GM12878 (cell line): ENCODE results near the gene CEP170B. TPM values are rescaled to one million over a fixed set of nuclear protein-coding genes. Genes with fewer than 3 reads are reported as not detected.

ENCODE experiments used
- ATAC-seq: fragments of 200-7000 bp; cut with Tn5 transposase; 3 replicates; pipeline ENCODE4 v1.9.1; 2020; ENCODE audit warnings: mild to moderate bottlenecking, moderate library complexity
- BruUV-seq: library from RNA; stranded (reverse); fragments of 400-500 nt; replicated peaks from 2 replicates; lab custom pipeline; 2021; lab: Mats Ljungman, UMichigan
- CTCF ChIA-PET: fragments of 300-600 bp; sonication (Branson Sonifier 250); formaldehyde crosslinking; extraction: SDS; loops from one replicate; lab custom pipeline; 2021; ENCODE audit warnings: inconsistent platforms; lab: Yijun Ruan, JAX
- POLR2A ChIA-PET: fragments of 350-600 bp; formaldehyde crosslinking; extraction: SDS; loops from one replicate; lab custom pipeline; 2021; ENCODE audit warnings: inconsistent platforms; lab: Charles Lee
- RAD21 ChIA-PET: fragments of 300-600 bp; sonication (Branson Sonifier 250); formaldehyde crosslinking; loops from one replicate; lab custom pipeline; 2023; ENCODE audit warnings: antibody characterized with exemption; ENCODE audit not compliant: unreplicated experiment; lab: Charles Lee
- SMC1A ChIA-PET: fragments of 300-600 bp; sonication (Branson Sonifier 250); formaldehyde crosslinking; loops from one replicate; lab custom pipeline; 2023; ENCODE audit not compliant: unreplicated experiment, uncharacterized antibody; lab: Charles Lee
- DNase-seq: peaks from one replicate; pipeline ENCODE4 v3.0.0-alpha.2; 2011; ENCODE audit warnings: low read depth, low spot score
- FAIRE-seq: peaks from 3 replicates; lab custom pipeline; 2011; peaks lifted over from hg19 to GRCh38; lab: Jason Lieb, UNC
- H2AFZ ChIP-seq: 2 replicates; pipeline ENCODE4 v1.6.0; 2011; ENCODE audit warnings: low read depth, low read length, control low read depth; ENCODE audit not compliant: control insufficient read depth
- H3K27ac ChIP-seq: 2 replicates; pipeline ENCODE4 v1.5.1; 2011; ENCODE audit warnings: control low read depth; ENCODE audit not compliant: control insufficient read depth, insufficient read depth
- H3K27me3 ChIP-seq, 2 experiments: replicated peaks in 1 of 2; 2 replicates each; pipeline versions ENCODE4 v1.6.0 to v1.6.1; 2011; ENCODE audit warnings: low read length in 1 of 2; ENCODE audit not compliant: control insufficient read depth in 2 of 2, insufficient read depth in 2 of 2
- H3K36me3 ChIP-seq, 2 experiments: 2 replicates each; pipeline ENCODE4 v1.5.1; 2011; ENCODE audit warnings: low read length in 1 of 2; ENCODE audit not compliant: control insufficient read depth in 2 of 2, insufficient read depth in 2 of 2
- H3K4me1 ChIP-seq: 2 replicates; pipeline ENCODE4 v1.6.1; 2011; ENCODE audit warnings: mild to moderate bottlenecking, low read length, moderate library complexity, mixed read lengths; ENCODE audit not compliant: control insufficient read depth, insufficient read depth
- H3K4me2 ChIP-seq: 2 replicates; pipeline ENCODE4 v1.6.0; 2011; ENCODE audit warnings: control low read depth; ENCODE audit not compliant: control insufficient read depth, insufficient read depth
- H3K4me3 ChIP-seq: fragments of 200-600 bp; sonication (generic); 2 replicates; pipeline ENCODE4 v1.5.1; 2016
- H3K79me2 ChIP-seq: 2 replicates; pipeline ENCODE4 v1.6.0; 2011; ENCODE audit warnings: low read length; ENCODE audit not compliant: control insufficient read depth, insufficient read depth
- H3K9ac ChIP-seq: 2 replicates; pipeline ENCODE4 v1.8.0; 2011; ENCODE audit warnings: low read length, control low read depth, mixed read lengths; ENCODE audit not compliant: control insufficient read depth, insufficient read depth
- H3K9me3 ChIP-seq: replicated peaks from 3 replicates; pipeline ENCODE4 v1.5.1; 2011; ENCODE audit warnings: mild to moderate bottlenecking, low read length; ENCODE audit not compliant: control insufficient read depth, insufficient read depth
- H4K20me1 ChIP-seq: 2 replicates; pipeline ENCODE4 v1.6.0; 2011; ENCODE audit not compliant: control insufficient read depth, insufficient read depth
- ESRRA ChIP-seq: IDR thresholded peaks from 2 replicates; pipeline ENCODE4 v1.6.1; 2012; ENCODE audit warnings: mild to moderate bottlenecking, low read length, improper control_type of control experiment
- EZH2 ChIP-seq: IDR thresholded peaks from 2 replicates; pipeline ENCODE4 v1.6.1; 2012; ENCODE audit warnings: low read depth, mild to moderate bottlenecking, control low read depth, inconsistent platforms, low read length, borderline replicate concordance; ENCODE audit not compliant: control insufficient read depth
- HDAC2 ChIP-seq: fragments of 200-600 bp; sonication (generic); IDR thresholded peaks from 2 replicates; pipeline ENCODE4 v1.6.1; 2017
- HSF1 ChIP-seq: fragments of 150-350 bp; IDR thresholded peaks from 2 replicates; pipeline ENCODE4 v1.6.1; 2014; ENCODE audit warnings: mild to moderate bottlenecking, low read depth, low read length
- JUNB ChIP-seq: IDR thresholded peaks from 2 replicates; pipeline ENCODE4 v1.6.1; 2016; ENCODE audit warnings: antibody characterized with exemption, mild to moderate bottlenecking
- SMAD1 ChIP-seq: fragments of 450-650 bp; IDR thresholded peaks from 2 replicates; pipeline ENCODE4 v1.6.1; 2018; ENCODE audit warnings: mild to moderate bottlenecking, low read depth; ENCODE audit not compliant: partially characterized antibody
- STAT3 ChIP-seq: IDR thresholded peaks from 2 replicates; pipeline ENCODE4 v1.6.1; 2011; ENCODE audit warnings: low read depth, low read length, improper control_type of control experiment
- TBL1XR1 ChIP-seq: IDR thresholded peaks from 2 replicates; pipeline ENCODE4 v1.6.1; 2012; ENCODE audit warnings: low read depth, low read length, improper control_type of control experiment
- YY1 ChIP-seq: IDR thresholded peaks from 2 replicates; pipeline ENCODE4 v1.6.1; 2011; ENCODE audit warnings: low read depth, mild to moderate bottlenecking, low read length
- WGBS: methylation state at CpG from one replicate; pipeline ENCODE4 v1.1.6; 2016; ENCODE audit warnings: low lambda C conversion rate; ENCODE audit not compliant: insufficient replicate concordance, insufficient coverage; ENCODE audit errors: missing lambda C conversion rate; 5-methylcytosine and 5-hydroxymethylcytosine counted together
- in situ Hi-C: fragments of 300-500 bp; cut with MboI; formaldehyde crosslinking; loops from 9 replicates; pipeline ENCODE4 v1.14.3; 2018; ENCODE audit warnings: mixed read lengths
- intact Hi-C: fragments of 100-400 bp; cut with micrococcal nuclease; formaldehyde crosslinking; loops from one replicate; pipeline ENCODE4 v1.14.2; 2022; ENCODE audit not compliant: unreplicated experiment
- polyA plus RNA-seq, 11 experiments: library from polyadenylated mRNA; depleted of rRNA in 4 of 11; unstranded in 6 of 11; stranded (reverse) in 5 of 11; fragments of >200 nt; fragmentation: Nextera tagmentation in 4 of 11; fragmentation: Illumina TruSeq in 1 of 11; extraction: Ambion mirVana in 4 of 11; extraction: Trizol in 1 of 11; gene quantifications; 1 replicate in 1 of 11; 2 replicates in 10 of 11; pipeline versions ENCODE4 v1.2.1 to v1.2.3, GENCODE V29; 2011 to 2016; ENCODE audit warnings: inconsistent platforms in 2 of 11, missing spikeins in 2 of 11, low read depth in 1 of 11
- total RNA-seq, 4 experiments: library from RNA; depleted of rRNA in 3 of 4; stranded (reverse); fragments of >200 nt in 3 of 4; fragmentation: Illumina TruSeq in 1 of 4; extraction: Trizol in 1 of 4; gene quantifications; 2 replicates each; pipeline versions ENCODE4 v1.2.1 to v1.2.3, GENCODE V29; 2013 to 2021
- TF ChIP-seq, protein P1 (sequence below): fragments of 450-650 bp; IDR thresholded peaks from 2 replicates; pipeline ENCODE4 v1.6.1; 2017; ENCODE audit warnings: mild to moderate bottlenecking, low read depth, inconsistent platforms; ENCODE audit not compliant: poor library complexity, severe bottlenecking
- TF ChIP-seq, protein P2 (sequence below): fragments of 450-650 bp; IDR thresholded peaks from 2 replicates; pipeline ENCODE4 v1.6.1; 2018; ENCODE audit warnings: mild to moderate bottlenecking, low read depth, moderate library complexity; ENCODE audit not compliant: partially characterized antibody
- TF ChIP-seq, protein P3 (sequence below): fragments of 450-650 bp; IDR thresholded peaks from 2 replicates; pipeline ENCODE4 v1.6.1; 2017; ENCODE audit warnings: antibody characterized with exemption, mild to moderate bottlenecking, moderate library complexity

Gene CEP170B
- total and polyA plus RNA-seq, 10 of the 15 experiments (the other 5 are each of a cell fraction or from before 2014, with no cell fraction given), result 0.01 to 0.44 (median 0.05) TPM; not detected in 4

DNA sequence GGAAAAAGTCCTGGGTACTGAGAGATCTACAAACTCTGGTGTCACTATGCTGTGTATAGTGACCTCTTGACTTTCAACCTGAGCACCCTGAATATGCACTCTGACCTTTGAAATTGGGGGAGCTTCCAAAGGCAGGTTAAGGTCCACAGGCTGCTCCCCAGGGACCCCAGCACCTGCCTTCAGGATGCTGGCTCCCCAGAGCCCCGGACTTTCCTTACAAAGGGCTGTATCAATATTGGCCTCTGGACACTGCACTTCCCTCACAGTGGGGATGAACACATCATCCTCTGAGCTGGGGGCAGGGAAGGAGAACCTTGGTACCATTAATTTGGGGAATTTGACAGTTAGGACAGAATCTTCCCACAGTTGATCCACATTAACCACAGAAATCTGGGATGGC is 73.9 kb downstream of the CEP170B start (continued):
- no peak for TF ChIP-seq HSF1
- no peak for TF ChIP-seq SMAD1
- TF ChIP-seq, all 136 proteins: peak for 0

DNA sequence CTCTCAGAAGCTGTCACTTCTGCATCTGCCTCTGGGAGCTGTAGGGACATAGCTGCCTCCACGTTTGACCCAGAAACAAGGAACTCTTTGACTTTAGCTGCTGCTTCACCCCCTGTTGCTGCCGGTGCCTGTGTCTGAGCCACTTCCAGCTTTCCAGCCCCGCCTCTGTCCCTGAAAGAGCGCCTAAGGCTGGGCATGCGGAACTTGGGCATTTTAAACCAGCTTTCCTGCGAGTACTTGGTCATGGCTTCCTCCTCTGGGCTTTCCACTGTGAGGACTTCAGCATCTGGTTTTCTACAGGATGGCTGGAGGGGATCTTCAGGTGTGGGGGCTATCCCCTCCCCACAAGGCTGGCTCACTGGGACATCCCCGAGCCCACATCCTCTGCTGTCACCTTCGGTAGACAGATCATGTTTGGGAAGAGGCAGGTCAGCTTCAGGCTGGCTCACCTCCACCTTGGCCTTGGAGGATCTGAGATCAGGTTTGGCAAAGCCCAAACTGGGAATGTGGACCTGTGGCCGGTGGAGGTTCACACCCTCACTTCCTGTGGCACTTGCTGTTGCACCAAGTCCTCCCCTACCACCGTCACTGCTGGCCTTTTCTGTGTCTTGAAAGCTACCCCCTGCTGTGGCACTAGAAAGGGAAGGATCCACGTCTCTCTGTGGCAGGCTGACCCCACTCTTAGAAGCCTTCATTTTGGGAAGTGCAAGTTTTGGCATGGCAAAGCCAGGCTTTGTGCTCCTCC is 74.8 kb downstream of the CEP170B start:
- BruUV-seq, result no TSS peak
- Histone ChIP-seq H3K27ac (no peak overlapping the region), H2AFZ (no peak overlapping the region), H3K79me2 (no peaks in the 10 kb centered on the region), H3K4me3 (no peak overlapping the region), H4K20me1 (no peaks in the 10 kb centered on the region; the same call in 1 of the 2 replicates), H3K4me2 (no peak overlapping the region), H3K27me3 (peaks cover 4 to 5% of the 10 kb centered on the region in 2 experiments; a peak in 3 of 4 replicates), H3K9ac (no peak overlapping the region), H3K9me3 (no peaks in the 10 kb centered on the region), H3K36me3 (no peaks in the 10 kb centered on the region), H3K4me1 (no peaks in the 10 kb centered on the region)
- in situ Hi-C loops, result no loop called here
- 34% methylated on average over 11 of the region's 11 CpGs for WGBS
- DNase-seq (no peak), FAIRE-seq (no peak), ATAC-seq (no peak)
- POLR2A ChIA-PET, result no interaction called here
- SMC1A ChIA-PET, result no interaction called here
- RAD21 ChIA-PET, result interaction anchor here (1.1 kb wide), 1 partner anchor 117 kb away, joined by 3 read pairs; no protein-coding TSS in a partner anchor
- CTCF ChIA-PET, result interaction anchor here (0.8 to 1.5 kb wide), 3 partner anchors 40 to 174 kb away, joined by 3 to 4 read pairs (median 3); no protein-coding TSS in a partner anchor
- intact Hi-C loops, result no loop called here
- TF ChIP-seq TBL1XR1 (no peak), EZH2 (no peak), HDAC2 (no peak), STAT3 (no peak), JUNB (no peak), ESRRA (no peak), YY1 (no peak)
- TF ChIP-seq, protein P1, sequence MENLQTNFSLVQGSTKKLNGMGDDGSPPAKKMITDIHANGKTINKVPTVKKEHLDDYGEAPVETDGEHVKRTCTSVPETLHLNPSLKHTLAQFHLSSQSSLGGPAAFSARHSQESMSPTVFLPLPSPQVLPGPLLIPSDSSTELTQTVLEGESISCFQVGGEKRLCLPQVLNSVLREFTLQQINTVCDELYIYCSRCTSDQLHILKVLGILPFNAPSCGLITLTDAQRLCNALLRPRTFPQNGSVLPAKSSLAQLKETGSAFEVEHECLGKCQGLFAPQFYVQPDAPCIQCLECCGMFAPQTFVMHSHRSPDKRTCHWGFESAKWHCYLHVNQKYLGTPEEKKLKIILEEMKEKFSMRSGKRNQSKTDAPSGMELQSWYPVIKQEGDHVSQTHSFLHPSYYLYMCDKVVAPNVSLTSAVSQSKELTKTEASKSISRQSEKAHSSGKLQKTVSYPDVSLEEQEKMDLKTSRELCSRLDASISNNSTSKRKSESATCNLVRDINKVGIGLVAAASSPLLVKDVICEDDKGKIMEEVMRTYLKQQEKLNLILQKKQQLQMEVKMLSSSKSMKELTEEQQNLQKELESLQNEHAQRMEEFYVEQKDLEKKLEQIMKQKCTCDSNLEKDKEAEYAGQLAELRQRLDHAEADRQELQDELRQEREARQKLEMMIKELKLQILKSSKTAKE, result no peak
- TF ChIP-seq, protein P2, sequence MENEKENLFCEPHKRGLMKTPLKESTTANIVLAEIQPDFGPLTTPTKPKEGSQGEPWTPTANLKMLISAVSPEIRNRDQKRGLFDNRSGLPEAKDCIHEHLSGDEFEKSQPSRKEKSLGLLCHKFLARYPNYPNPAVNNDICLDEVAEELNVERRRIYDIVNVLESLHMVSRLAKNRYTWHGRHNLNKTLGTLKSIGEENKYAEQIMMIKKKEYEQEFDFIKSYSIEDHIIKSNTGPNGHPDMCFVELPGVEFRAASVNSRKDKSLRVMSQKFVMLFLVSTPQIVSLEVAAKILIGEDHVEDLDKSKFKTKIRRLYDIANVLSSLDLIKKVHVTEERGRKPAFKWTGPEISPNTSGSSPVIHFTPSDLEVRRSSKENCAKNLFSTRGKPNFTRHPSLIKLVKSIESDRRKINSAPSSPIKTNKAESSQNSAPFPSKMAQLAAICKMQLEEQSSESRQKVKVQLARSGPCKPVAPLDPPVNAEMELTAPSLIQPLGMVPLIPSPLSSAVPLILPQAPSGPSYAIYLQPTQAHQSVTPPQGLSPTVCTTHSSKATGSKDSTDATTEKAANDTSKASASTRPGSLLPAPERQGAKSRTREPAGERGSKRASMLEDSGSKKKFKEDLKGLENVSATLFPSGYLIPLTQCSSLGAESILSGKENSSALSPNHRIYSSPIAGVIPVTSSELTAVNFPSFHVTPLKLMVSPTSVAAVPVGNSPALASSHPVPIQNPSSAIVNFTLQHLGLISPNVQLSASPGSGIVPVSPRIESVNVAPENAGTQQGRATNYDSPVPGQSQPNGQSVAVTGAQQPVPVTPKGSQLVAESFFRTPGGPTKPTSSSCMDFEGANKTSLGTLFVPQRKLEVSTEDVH, result no peak
- TF ChIP-seq, protein P3, sequence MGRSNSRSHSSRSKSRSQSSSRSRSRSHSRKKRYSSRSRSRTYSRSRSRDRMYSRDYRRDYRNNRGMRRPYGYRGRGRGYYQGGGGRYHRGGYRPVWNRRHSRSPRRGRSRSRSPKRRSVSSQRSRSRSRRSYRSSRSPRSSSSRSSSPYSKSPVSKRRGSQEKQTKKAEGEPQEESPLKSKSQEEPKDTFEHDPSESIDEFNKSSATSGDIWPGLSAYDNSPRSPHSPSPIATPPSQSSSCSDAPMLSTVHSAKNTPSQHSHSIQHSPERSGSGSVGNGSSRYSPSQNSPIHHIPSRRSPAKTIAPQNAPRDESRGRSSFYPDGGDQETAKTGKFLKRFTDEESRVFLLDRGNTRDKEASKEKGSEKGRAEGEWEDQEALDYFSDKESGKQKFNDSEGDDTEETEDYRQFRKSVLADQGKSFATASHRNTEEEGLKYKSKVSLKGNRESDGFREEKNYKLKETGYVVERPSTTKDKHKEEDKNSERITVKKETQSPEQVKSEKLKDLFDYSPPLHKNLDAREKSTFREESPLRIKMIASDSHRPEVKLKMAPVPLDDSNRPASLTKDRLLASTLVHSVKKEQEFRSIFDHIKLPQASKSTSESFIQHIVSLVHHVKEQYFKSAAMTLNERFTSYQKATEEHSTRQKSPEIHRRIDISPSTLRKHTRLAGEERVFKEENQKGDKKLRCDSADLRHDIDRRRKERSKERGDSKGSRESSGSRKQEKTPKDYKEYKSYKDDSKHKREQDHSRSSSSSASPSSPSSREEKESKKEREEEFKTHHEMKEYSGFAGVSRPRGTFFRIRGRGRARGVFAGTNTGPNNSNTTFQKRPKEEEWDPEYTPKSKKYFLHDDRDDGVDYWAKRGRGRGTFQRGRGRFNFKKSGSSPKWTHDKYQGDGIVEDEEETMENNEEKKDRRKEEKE, result no peak
